ENCODE data around the gene CDH4. TPM values are rescaled to one million over a fixed set of nuclear protein-coding genes. Genes with fewer than 3 reads are reported as not detected.

Gene CDH4
- total RNA-seq, 1 experiment from 2014 or later, result not detected

DNA sequence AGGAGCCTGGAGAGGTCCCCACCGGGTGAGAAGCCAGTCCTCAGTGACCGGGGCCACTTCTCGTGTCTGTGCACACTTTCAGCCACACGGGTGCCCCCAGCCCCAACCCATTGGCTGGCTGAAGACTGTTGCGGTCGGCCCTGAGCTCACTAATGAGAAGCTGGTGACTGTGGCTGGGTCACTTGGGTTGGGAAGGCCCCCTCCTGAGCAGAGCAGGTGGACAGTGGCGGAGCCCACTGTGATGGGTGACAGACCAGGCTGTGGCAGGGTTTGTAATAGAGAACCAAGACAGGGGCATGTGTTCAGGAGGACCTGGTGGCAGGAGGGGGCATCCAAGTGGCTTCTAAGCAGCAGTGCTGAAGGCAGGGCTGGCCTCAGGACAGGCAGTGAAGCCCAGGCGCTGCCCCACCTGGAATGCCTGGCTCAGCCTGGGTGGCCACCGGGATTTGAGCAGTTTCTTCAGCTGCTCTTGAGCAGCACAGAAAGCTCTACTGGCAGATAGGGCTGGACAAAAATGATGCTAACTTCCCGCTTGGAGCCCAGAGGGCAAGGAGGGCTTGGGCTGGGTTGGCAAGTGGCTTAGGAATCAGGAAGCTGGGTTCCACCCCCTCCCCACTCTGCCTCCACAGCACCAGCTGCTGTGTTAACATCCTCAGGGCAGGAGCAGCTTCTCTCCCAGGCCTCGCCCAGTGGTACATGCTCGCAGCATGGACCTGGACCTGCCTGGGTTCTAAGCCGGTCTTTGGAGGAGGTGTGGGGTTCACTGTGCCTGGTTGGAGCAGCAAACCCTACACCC lies 256.4 kb downstream of the CDH4 start:
- intact Hi-C loops (cut with micrococcal nuclease; ENCODE audit: unreplicated experiment), result no loop called here
- no TSS peak for BruUV-seq (replicated peaks)
- in situ Hi-C loops (cut with HindIII; ENCODE audit: low pct_unique_long_range_greater_than_20kb, low sequenced_read_pairs), result no loop called here
- TF ChIP-seq, protein P1, sequence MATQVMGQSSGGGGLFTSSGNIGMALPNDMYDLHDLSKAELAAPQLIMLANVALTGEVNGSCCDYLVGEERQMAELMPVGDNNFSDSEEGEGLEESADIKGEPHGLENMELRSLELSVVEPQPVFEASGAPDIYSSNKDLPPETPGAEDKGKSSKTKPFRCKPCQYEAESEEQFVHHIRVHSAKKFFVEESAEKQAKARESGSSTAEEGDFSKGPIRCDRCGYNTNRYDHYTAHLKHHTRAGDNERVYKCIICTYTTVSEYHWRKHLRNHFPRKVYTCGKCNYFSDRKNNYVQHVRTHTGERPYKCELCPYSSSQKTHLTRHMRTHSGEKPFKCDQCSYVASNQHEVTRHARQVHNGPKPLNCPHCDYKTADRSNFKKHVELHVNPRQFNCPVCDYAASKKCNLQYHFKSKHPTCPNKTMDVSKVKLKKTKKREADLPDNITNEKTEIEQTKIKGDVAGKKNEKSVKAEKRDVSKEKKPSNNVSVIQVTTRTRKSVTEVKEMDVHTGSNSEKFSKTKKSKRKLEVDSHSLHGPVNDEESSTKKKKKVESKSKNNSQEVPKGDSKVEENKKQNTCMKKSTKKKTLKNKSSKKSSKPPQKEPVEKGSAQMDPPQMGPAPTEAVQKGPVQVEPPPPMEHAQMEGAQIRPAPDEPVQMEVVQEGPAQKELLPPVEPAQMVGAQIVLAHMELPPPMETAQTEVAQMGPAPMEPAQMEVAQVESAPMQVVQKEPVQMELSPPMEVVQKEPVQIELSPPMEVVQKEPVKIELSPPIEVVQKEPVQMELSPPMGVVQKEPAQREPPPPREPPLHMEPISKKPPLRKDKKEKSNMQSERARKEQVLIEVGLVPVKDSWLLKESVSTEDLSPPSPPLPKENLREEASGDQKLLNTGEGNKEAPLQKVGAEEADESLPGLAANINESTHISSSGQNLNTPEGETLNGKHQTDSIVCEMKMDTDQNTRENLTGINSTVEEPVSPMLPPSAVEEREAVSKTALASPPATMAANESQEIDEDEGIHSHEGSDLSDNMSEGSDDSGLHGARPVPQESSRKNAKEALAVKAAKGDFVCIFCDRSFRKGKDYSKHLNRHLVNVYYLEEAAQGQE (IDR thresholded peaks at IDR 0.05; ENCODE audit: insufficient read depth in 1 of 2, low read depth in 2 of 2, low read length in 1 of 2), result no peak
- TF ChIP-seq CTCF (IDR thresholded peaks at IDR 0.05), result no peak
- no peak for TF ChIP-seq SIN3A (IDR thresholded peaks at IDR 0.05; ENCODE audit: borderline replicate concordance, insufficient read depth, low read depth, low read length)
- TF ChIP-seq TCF7L2 (IDR thresholded peaks at IDR 0.05; ENCODE audit: low read depth, low read length), result no peak
- TF ChIP-seq POLR2AphosphoS5 (IDR thresholded peaks at IDR 0.05; ENCODE audit: low read depth, low read length), result no peak
- Histone ChIP-seq H3K27ac (ENCODE audit: low read length) (no peak overlapping the region), H3K4me1 (ENCODE audit: control insufficient read depth, insufficient read depth, low read length) (no peaks in the 10 kb centered on the region), H3K36me3 (ENCODE audit: control insufficient read depth, insufficient read depth, low read length) (no peaks in the 10 kb centered on the region), H3K27me3 (ENCODE audit: control insufficient read depth, insufficient read depth, low read length) (peaks cover 18% of the 10 kb centered on the region), H3K4me3 (ENCODE audit: low read depth in 2 of 2, low read length in 2 of 2) (no peak overlapping the region), H3K9me3 (ENCODE audit: control insufficient read depth, insufficient read depth, low read depth, low read length) (no peaks in the 10 kb centered on the region)
- no peak for DNase-seq (ENCODE audit: low read depth, low spot score)
- POLR2A ChIA-PET, result no interaction called here
- CTCF ChIA-PET, result no interaction called here
- ATAC-seq, result no peak

- ATAC-seq (no peak), DNase-seq (ENCODE audit: low read depth, low spot score) (no peak)
- BruUV-seq (replicated peaks), result no TSS peak
- Histone ChIP-seq H3K27me3 (ENCODE audit: control insufficient read depth, insufficient read depth, low read length) (peaks cover 16% of the 10 kb centered on the region), H3K36me3 (ENCODE audit: control insufficient read depth, insufficient read depth, low read length) (no peaks in the 10 kb centered on the region), H3K9me3 (ENCODE audit: control insufficient read depth, insufficient read depth, low read depth, low read length) (no peaks in the 10 kb centered on the region), H3K4me3 (ENCODE audit: low read depth in 2 of 2, low read length in 2 of 2) (no peak overlapping the region), H3K4me1 (ENCODE audit: control insufficient read depth, insufficient read depth, low read length) (no peaks in the 10 kb centered on the region), H3K27ac (ENCODE audit: low read length) (no peak overlapping the region)
- TF ChIP-seq, protein P1 (IDR thresholded peaks at IDR 0.05; ENCODE audit: insufficient read depth in 1 of 2, low read depth in 2 of 2, low read length in 1 of 2), result no peak
- TF ChIP-seq TCF7L2 (IDR thresholded peaks at IDR 0.05; ENCODE audit: low read depth, low read length), result no peak
- no peak for TF ChIP-seq POLR2AphosphoS5 (IDR thresholded peaks at IDR 0.05; ENCODE audit: low read depth, low read length)
- TF ChIP-seq SIN3A (IDR thresholded peaks at IDR 0.05; ENCODE audit: borderline replicate concordance, insufficient read depth, low read depth, low read length), result no peak
- no peak for TF ChIP-seq CTCF (IDR thresholded peaks at IDR 0.05)
- ChIA-PET CTCF (no interaction called here), POLR2A (no interaction called here)
- in situ Hi-C loops (cut with HindIII; ENCODE audit: low pct_unique_long_range_greater_than_20kb, low sequenced_read_pairs) (no loop called here), intact Hi-C loops (cut with micrococcal nuclease; ENCODE audit: unreplicated experiment) (no loop called here)
Observed at GRCh38 chr20:61510778-61511330, 258.8 kb downstream of the CDH4 start.
